Left ventricle myocardium superior (tissue), 1 donor: Measurements from ENCODE around the gene SGO2. TPM values are rescaled to one million over a fixed set of nuclear protein-coding genes. Genes with fewer than 3 reads are reported as not detected.
"Not testable (repeated sequence)": the region's sequence is repeated elsewhere in the genome, so short reads cannot be mapped to it uniquely, and the experiment has no call there.

ENCODE experiments used
- ATAC-seq: fragments of 200-7000 bp; cut with Tn5 transposase; one replicate; pipeline ENCODE4 v1.9.1; 2020; ENCODE audit warnings: mild to moderate bottlenecking, moderate library complexity
- DNase-seq: peaks from one replicate; pipeline ENCODE4 v3.0.0-alpha.2; 2020
- intact Hi-C: fragments of 100-400 bp; cut with micrococcal nuclease; formaldehyde crosslinking; loops from one replicate; pipeline ENCODE4 v1.11.0; 2022
- total RNA-seq: library from RNA; stranded (reverse); fragmentation: NEBNext Ultra II Directional; extraction: Animal tissue kit (Norgen Biotek cat#: 25700); gene quantifications from one replicate; pipeline ENCODE4 v1.2.1, GENCODE V29; 2021
- donor health status: DM: no; HTN: yes; CAD: no; lungs with severe emphysema.

The SGO2 gene
- total RNA-seq, 1 donor from 2014 or later, result 0.87 TPM

- intact Hi-C loops, result no loop called here
- DNase-seq, result no peak
- ATAC-seq, result no peak
Observed at GRCh38 chr2:200587007-200587616, 61.1 kb downstream of the SGO2 start.

- ATAC-seq (no peak), DNase-seq (no peak)
- intact Hi-C loops, result no loop called here
Observed at GRCh38 chr2:200588076-200588678, 62.2 kb downstream of the SGO2 start.

- DNase-seq, result no peak
Observed at GRCh38 chr2:200590090-200590489, 64.1 kb downstream of the SGO2 start.

GRCh38 chr2:200591308-200591707 lies 65.3 kb downstream of the SGO2 start:
- intact Hi-C loops, result no loop called here
- ATAC-seq, result no peak
- no peak for DNase-seq

More at GRCh38 chr2:200590090-200590489, 64.1 kb downstream of the SGO2 start:
- ATAC-seq, result peak; percentile 69
- intact Hi-C loops, result no loop called here

GRCh38 chr2:200592406-200593075 lies 66.5 kb downstream of the SGO2 start:
- no peak for ATAC-seq

GRCh38 chr2:200593905-200594304 lies 67.9 kb downstream of the SGO2 start:
- intact Hi-C loops, result no loop called here
- ATAC-seq (no peak), DNase-seq (no peak)

More at GRCh38 chr2:200592406-200593075, 66.5 kb downstream of the SGO2 start:
- DNase-seq, result no peak
- intact Hi-C loops, result no loop called here

GRCh38 chr2:200595913-200596312 lies 69.9 kb downstream of the SGO2 start:
- intact Hi-C loops, result no loop called here
- DNase-seq (no peak), ATAC-seq (no peak)

- intact Hi-C loops, result no loop called here
- no peak for ATAC-seq
- no peak for DNase-seq
Observed at GRCh38 chr2:200596774-200597570, 71.0 kb downstream of the SGO2 start.

- DNase-seq (no peak), ATAC-seq (no peak)
- intact Hi-C loops, result no loop called here
Observed at GRCh38 chr2:200599206-200599605, 73.2 kb downstream of the SGO2 start.

GRCh38 chr2:200600549-200601225 lies 74.7 kb downstream of the SGO2 start:
- ATAC-seq, result no peak

GRCh38 chr2:200602584-200602983 lies 76.6 kb downstream of the SGO2 start:
- intact Hi-C loops, result no loop called here
- DNase-seq (no peak), ATAC-seq (no peak)

More at GRCh38 chr2:200600549-200601225, 74.7 kb downstream of the SGO2 start:
- intact Hi-C loops, result no loop called here
- no peak for DNase-seq

GRCh38 chr2:200603972-200604371 lies 78.0 kb downstream of the SGO2 start:
- DNase-seq, result no peak
- intact Hi-C loops, result no loop called here
- no peak for ATAC-seq

- ATAC-seq (no peak), DNase-seq (no peak)
- intact Hi-C loops, result no loop called here
Observed at GRCh38 chr2:200604571-200605255, 78.7 kb downstream of the SGO2 start.

- intact Hi-C loops, result no loop called here
- DNase-seq, result no peak
- no peak for ATAC-seq
Observed at GRCh38 chr2:200608341-200609027, 82.5 kb downstream of the SGO2 start.

GRCh38 chr2:200609028-200609614 lies 83.1 kb downstream of the SGO2 start:
- no peak for DNase-seq
- peak; percentile 47 for ATAC-seq
- intact Hi-C loops, result no loop called here

- DNase-seq, intact Hi-C loops, ATAC-seq: not testable (repeated sequence)
Observed at GRCh38 chr2:200610217-200610616, 84.2 kb downstream of the SGO2 start.

GRCh38 chr2:200613692-200614091 lies 87.7 kb downstream of the SGO2 start:
- ATAC-seq (no peak), DNase-seq (no peak)
- intact Hi-C loops, result no loop called here

- ATAC-seq (no peak), DNase-seq (no peak)
- intact Hi-C loops, result no loop called here
Observed at GRCh38 chr2:200614249-200614648, 88.2 kb downstream of the SGO2 start.
